ENCODE measurements around the gene MTA2.
A peak's percentile ranks its signal among the peaks of the same experiment; 100 is the strongest.

Gene MTA2

DNA sequence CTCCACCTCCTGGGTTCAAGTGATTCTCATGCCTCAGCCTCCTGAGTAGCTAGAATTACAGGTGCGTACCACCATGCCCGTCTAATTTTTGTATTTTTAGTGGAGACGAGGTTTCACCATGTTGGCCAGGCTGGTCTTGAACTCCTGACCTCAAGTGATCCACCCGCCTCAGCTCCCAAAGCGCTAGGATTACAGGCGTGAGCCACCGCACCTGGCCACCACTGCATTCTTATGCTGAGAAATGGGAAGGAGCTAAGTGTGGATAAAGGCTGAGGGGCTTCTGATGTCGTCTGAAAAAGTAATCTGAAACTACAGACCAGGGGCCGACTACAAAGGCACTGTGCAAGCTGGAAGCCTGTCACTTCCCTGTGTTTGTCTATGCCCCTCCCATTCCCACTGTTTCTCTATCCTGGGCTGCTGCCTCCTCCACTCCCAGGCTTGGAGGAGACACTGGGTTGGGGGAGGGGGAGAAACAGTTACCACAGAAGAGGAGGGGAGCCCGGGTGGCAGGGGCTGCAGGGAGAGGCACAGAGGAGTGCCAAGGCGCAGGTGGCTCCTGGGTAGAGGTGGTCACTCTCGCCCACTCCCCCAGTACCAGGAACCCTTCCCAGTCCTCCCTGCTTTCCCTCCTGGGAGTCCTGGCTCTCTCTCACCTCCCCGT lies 2.9 kb upstream of the MTA2 start:
- TF ChIP-seq ZNF274 (IDR thresholded peaks at IDR 0.05; ENCODE audit: low read depth, low read length), result no peak
- no peak for TF ChIP-seq SUZ12 (IDR thresholded peaks at IDR 0.05; ENCODE audit: extremely low read depth, insufficient read depth, insufficient read length)
- peaks cover 34% of the 10 kb centered on the region for H3K36me3 ChIP-seq (ENCODE audit: insufficient read depth, insufficient read length, low read length)
- H3K9ac ChIP-seq (ENCODE audit: insufficient read length, low read depth), result peak overlapping the region; percentile 43
- peaks cover 2% of the 10 kb centered on the region for H3K27me3 ChIP-seq (ENCODE audit: insufficient read depth, insufficient read length)
- no peak overlapping the region for H3K4me3 ChIP-seq (ENCODE audit: insufficient read length, low read depth)
- peaks cover 20% of the 10 kb centered on the region for H3K4me1 ChIP-seq (ENCODE audit: insufficient read depth, insufficient read length)
- no peaks in the 10 kb centered on the region for H3K9me3 ChIP-seq (ENCODE audit: insufficient read depth, low read length)
- no peak for DNase-seq (ENCODE audit: low read depth, low spot score)

DNA sequence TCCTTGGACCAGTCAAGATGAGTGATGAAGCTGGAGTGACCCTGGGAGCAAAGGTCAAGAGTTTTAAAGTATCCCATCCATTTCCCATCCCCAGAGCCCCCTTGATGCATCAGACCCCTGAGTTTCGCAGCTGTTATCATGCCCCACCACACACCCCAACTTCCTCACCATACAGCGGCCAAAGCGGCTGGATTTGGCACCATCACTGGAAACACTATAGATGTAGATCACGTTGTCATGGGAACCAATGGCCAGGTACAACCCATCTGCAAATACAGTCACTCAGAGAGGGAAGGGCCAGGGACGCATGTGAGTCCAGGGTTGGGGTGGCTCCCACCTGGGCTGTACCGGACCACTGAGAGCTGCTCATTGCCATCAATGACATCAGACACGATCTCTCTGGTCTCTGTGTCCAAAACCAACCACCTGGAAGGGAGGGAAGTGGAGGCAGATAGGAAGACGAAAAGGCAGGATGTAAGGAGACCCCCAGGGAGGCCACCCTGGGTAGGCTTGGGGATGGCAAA lies 2.2 kb upstream of the MTA2 start:
- DNase-seq (ENCODE audit: low read depth, low spot score), result no peak
- Histone ChIP-seq H3K27me3 (ENCODE audit: insufficient read depth, insufficient read length) (peaks cover 2% of the 10 kb centered on the region), H3K9ac (ENCODE audit: insufficient read length, low read depth) (no peak overlapping the region), H3K9me3 (ENCODE audit: insufficient read depth, low read length) (no peaks in the 10 kb centered on the region), H3K4me3 (ENCODE audit: insufficient read length, low read depth) (no peak overlapping the region), H3K4me1 (ENCODE audit: insufficient read depth, insufficient read length) (peaks cover 20% of the 10 kb centered on the region), H3K36me3 (ENCODE audit: insufficient read depth, insufficient read length, low read length) (peaks cover 40% of the 10 kb centered on the region)
- TF ChIP-seq SUZ12 (IDR thresholded peaks at IDR 0.05; ENCODE audit: extremely low read depth, insufficient read depth, insufficient read length) (no peak), YY1 (IDR thresholded peaks at IDR 0.05; ENCODE audit: insufficient read depth, insufficient read length) (no peak), ZNF274 (IDR thresholded peaks at IDR 0.05; ENCODE audit: low read depth, low read length) (no peak)

DNA sequence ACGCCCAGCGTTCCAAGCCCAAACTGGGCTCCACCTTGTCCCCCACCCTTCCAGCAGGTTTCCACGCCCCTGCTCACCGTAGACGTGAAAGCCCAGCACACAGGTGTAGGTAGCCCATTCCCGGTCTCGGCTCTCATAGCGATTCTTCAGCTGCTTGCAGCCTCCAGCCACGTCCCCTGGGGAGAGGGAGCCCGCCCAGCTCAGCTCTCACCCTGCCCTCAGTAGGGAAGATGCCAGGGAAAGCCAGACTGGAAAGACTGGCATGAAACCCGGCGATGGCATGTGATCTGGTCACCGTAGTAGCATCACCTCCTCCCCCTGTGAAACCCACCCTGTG lies 1.4 kb upstream of the MTA2 start:
- Histone ChIP-seq H3K9me3 (ENCODE audit: insufficient read depth, low read length) (no peaks in the 10 kb centered on the region), H3K4me1 (ENCODE audit: insufficient read depth, insufficient read length) (peaks cover 20% of the 10 kb centered on the region), H3K36me3 (ENCODE audit: insufficient read depth, insufficient read length, low read length) (peaks cover 40% of the 10 kb centered on the region), H3K4me3 (ENCODE audit: insufficient read length, low read depth) (no peak overlapping the region), H3K9ac (ENCODE audit: insufficient read length, low read depth) (peak overlapping the region; percentile 85), H3K27me3 (ENCODE audit: insufficient read depth, insufficient read length) (peaks cover 2% of the 10 kb centered on the region)
- TF ChIP-seq YY1 (IDR thresholded peaks at IDR 0.05; ENCODE audit: insufficient read depth, insufficient read length) (no peak), SUZ12 (IDR thresholded peaks at IDR 0.05; ENCODE audit: extremely low read depth, insufficient read depth, insufficient read length) (no peak), ZNF274 (IDR thresholded peaks at IDR 0.05; ENCODE audit: low read depth, low read length) (no peak)
- no peak for DNase-seq (ENCODE audit: low read depth, low spot score)

DNA sequence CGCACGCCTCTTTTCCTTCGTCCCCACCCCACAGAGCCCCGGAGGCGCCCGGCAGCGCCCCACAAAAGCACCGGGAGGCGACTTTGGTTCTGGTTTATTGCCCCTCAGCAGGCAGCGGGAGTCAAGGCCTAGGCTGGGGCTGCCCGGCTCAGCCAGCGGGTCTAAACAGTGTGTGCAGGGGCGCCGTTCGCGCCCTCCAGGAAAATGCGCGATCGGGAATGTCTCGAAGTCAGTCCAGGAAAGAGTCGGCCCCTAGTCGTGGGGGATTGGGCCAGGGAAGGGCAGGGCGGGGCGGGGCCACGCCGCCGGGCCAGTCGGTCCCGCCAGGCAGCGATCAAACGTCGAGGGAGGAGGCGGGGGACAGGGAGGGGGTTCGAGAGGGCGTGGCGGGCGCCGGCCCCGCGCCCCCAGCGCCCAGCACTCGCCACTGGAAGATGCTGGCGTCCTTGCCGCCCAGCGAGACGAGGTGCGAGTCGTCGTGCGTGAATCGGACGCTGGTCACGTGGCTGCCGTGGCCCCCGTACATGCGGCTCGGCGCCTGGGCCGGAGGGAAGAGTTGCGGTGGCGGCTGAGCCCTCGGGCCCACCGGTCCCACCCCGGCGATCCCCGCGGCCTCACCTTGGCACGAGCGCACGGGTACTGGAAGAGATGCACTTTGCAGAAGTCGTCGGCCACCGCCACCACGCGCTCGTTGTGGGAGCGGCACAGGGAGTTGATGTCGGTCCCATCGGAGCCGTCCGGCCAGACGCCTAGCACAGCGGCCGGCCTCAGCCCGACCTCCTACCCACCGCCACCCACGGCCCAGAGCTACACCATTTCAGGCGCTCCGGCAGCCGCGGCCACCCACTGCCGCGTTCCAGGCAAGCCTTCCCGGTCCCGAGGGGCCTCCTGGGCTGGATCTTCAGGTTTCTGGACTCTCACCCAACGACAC lies 741 bp upstream of the MTA2 start:
- TF ChIP-seq SUZ12 (IDR thresholded peaks at IDR 0.05; ENCODE audit: extremely low read depth, insufficient read depth, insufficient read length) (no peak), YY1 (IDR thresholded peaks at IDR 0.05; ENCODE audit: insufficient read depth, insufficient read length) (no peak), ZNF274 (IDR thresholded peaks at IDR 0.05; ENCODE audit: low read depth, low read length) (no peak)
- DNase-seq (ENCODE audit: low read depth, low spot score), result no peak
- H3K36me3 ChIP-seq (ENCODE audit: insufficient read depth, insufficient read length, low read length), result peaks cover 44% of the 10 kb centered on the region

DNA sequence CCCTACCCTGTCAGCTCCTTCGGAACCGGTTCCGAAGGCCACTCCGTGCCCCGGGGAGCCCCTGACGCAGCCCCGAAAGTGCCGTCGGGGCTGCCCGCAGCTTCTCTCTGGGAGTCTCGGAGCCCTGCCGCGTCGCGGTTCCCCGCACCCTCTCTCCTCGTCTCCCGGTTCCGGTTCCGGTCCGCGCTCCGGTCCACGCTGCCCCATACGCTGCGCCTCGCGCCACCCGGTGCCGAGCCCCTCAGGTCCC lies 618 bp downstream of the MTA2 start:
- Histone ChIP-seq H3K4me1 (ENCODE audit: insufficient read depth, insufficient read length) (peaks cover 20% of the 10 kb centered on the region), H3K9ac (ENCODE audit: insufficient read length, low read depth) (peak overlapping the region; percentile 99), H3K4me3 (ENCODE audit: insufficient read length, low read depth) (peak overlapping the region; percentile 95), H3K9me3 (ENCODE audit: insufficient read depth, low read length) (no peaks in the 10 kb centered on the region), H3K27me3 (ENCODE audit: insufficient read depth, insufficient read length) (peaks cover 2% of the 10 kb centered on the region), H3K36me3 (ENCODE audit: insufficient read depth, insufficient read length, low read length) (peaks cover 55% of the 10 kb centered on the region)
- TF ChIP-seq SUZ12 (IDR thresholded peaks at IDR 0.05; ENCODE audit: extremely low read depth, insufficient read depth, insufficient read length) (no peak), YY1 (IDR thresholded peaks at IDR 0.05; ENCODE audit: insufficient read depth, insufficient read length) (no peak), ZNF274 (IDR thresholded peaks at IDR 0.05; ENCODE audit: low read depth, low read length) (no peak)
- no peak for DNase-seq (ENCODE audit: low read depth, low spot score)

More for the DNA sequence above, 741 bp upstream of the MTA2 start:
- Histone ChIP-seq H3K9ac (ENCODE audit: insufficient read length, low read depth) (peak overlapping the region; percentile 85), H3K9me3 (ENCODE audit: insufficient read depth, low read length) (no peaks in the 10 kb centered on the region), H3K4me1 (ENCODE audit: insufficient read depth, insufficient read length) (peaks cover 20% of the 10 kb centered on the region), H3K4me3 (ENCODE audit: insufficient read length, low read depth) (peak overlapping the region; percentile 58), H3K27me3 (ENCODE audit: insufficient read depth, insufficient read length) (peaks cover 2% of the 10 kb centered on the region)

DNA sequence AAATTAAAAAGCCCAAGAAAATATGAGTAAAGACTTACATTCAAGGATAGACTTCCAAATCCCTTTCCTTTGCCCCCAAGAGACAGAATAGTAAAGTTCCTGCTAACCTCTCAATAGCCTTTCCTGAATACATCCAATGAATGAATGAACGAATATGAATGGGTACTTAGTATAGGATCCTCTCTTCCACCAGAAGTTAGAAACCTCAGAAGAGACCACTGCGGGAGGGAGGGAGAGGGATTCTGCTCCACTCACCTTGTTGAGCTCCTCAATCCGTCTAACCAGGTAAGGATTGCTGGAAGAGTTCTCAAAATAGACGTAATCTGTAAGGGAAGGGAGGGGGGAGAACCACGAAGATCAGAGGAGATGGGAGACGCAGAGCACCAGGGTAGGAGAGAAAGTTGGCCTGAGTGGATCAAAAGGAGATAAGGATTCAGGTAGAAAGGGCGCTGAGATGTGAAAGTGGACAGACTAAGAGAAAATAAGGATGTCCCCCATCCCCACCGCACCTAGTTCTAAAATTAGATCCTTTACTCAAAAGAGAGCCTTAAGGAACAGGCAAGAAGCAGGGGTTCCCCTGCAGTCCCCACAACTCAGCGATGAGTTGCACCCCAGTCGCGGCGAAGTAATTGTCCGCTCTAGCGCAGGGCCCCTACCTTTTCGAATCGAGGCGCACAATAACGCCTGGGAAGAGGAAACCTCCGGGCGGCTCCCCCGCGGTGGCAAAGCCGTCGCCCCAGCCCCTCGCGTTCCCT lies 1.1 kb downstream of the MTA2 start:
- peak overlapping the region; percentile 95 for H3K4me3 ChIP-seq (ENCODE audit: insufficient read length, low read depth)
- no peak for DNase-seq (ENCODE audit: low read depth, low spot score)
- H3K36me3 ChIP-seq (ENCODE audit: insufficient read depth, insufficient read length, low read length), result peaks cover 57% of the 10 kb centered on the region
- peaks cover 18% of the 10 kb centered on the region for H3K4me1 ChIP-seq (ENCODE audit: insufficient read depth, insufficient read length)
- no peaks in the 10 kb centered on the region for H3K9me3 ChIP-seq (ENCODE audit: insufficient read depth, low read length)
- peak overlapping the region; percentile 99 for H3K9ac ChIP-seq (ENCODE audit: insufficient read length, low read depth)
- H3K27me3 ChIP-seq (ENCODE audit: insufficient read depth, insufficient read length), result peaks cover 2% of the 10 kb centered on the region
- no peak for TF ChIP-seq YY1 (IDR thresholded peaks at IDR 0.05; ENCODE audit: insufficient read depth, insufficient read length)
- TF ChIP-seq SUZ12 (IDR thresholded peaks at IDR 0.05; ENCODE audit: extremely low read depth, insufficient read depth, insufficient read length), result no peak
- TF ChIP-seq ZNF274 (IDR thresholded peaks at IDR 0.05; ENCODE audit: low read depth, low read length), result no peak

Data from NT2/D1 (cell line).